Measurements from ENCODE around the gene PLA2G15. TPM values are rescaled to one million over a fixed set of nuclear protein-coding genes. Genes with fewer than 3 reads are reported as not detected.

Gene PLA2G15
- total and polyA plus RNA-seq, 2 experiments from 2014 or later = 24.8 to 36.2 TPM

DNA sequence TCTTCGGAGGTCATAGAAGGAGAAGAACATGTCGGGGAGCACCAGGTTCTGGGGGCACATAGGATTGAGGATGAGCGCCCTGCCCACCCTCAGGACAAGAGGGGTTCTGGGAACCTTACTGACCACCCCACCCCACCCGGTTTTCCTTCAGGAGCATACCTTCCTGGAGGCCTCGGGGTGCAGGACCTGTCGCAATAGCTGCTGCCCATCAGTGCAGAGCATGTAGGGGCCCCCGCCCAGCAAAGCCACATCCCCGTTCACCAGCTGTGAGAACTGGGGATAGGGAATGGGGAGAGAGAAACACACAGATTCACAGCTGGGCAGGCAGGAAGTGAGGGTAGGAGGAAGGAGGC is 11.4 kb upstream of the PLA2G15 start:
- Histone ChIP-seq H3K4me3 (no peak overlapping the region), H3K27me3 (replicated peaks; ENCODE audit: insufficient read depth) (no peaks in the 10 kb centered on the region), H3K9me3 (ENCODE audit: low read depth) (no peaks in the 10 kb centered on the region), H3K36me3 (ENCODE audit: low read depth) (no peaks in the 10 kb centered on the region), H3K4me2 (ENCODE audit: unreplicated experiment) (no peak overlapping the region), H3K27ac (no peak overlapping the region), H3K9me2 (ENCODE audit: insufficient read depth) (no peaks in the 10 kb centered on the region), H3K79me2 (ENCODE audit: insufficient read depth) (no peaks in the 10 kb centered on the region), H3K9ac (no peak overlapping the region), H3F3A (ENCODE audit: insufficient read depth) (no peaks in the 10 kb centered on the region), H3K4me1 (ENCODE audit: insufficient read depth) (0 out of 2 replicates have a peak, but pooled peaks cover 5% of the 10 kb centered on the region), H4K20me1 (ENCODE audit: insufficient read depth) (no peaks in the 10 kb centered on the region), H2AFZ (no peak overlapping the region)
- TF ChIP-seq EZH2phosphoT487 (IDR thresholded peaks at IDR 0.05; ENCODE audit: insufficient read depth, low read depth) (no peak), EZH2 (IDR thresholded peaks at IDR 0.05; ENCODE audit: insufficient read depth, poor library complexity, severe bottlenecking) (no peak)
- WGBS, 2 experiments (ENCODE audit: low coverage in 1 of 2, low lambda C conversion rate in 2 of 2, missing lambda C conversion rate in 2 of 2) = 78 to 81% methylated on average over 8 of the region's 8 CpGs
- no peak for DNase-seq
- in situ Hi-C loops (cut with MboI) = no loop called here

GRCh38 chr16:68234188-68235107 is 10.7 kb upstream of the PLA2G15 start:
- Histone ChIP-seq H4K20me1 (ENCODE audit: insufficient read depth) (no peaks in the 10 kb centered on the region), H3K36me3 (ENCODE audit: low read depth) (no peaks in the 10 kb centered on the region), H3F3A (ENCODE audit: insufficient read depth) (no peaks in the 10 kb centered on the region), H3K9ac (no peak overlapping the region), H3K79me2 (ENCODE audit: insufficient read depth) (no peaks in the 10 kb centered on the region), H3K4me1 (ENCODE audit: insufficient read depth) (0 out of 2 replicates have a peak, but pooled peaks cover 5% of the 10 kb centered on the region), H3K9me2 (ENCODE audit: insufficient read depth) (no peaks in the 10 kb centered on the region), H2AFZ (no peak overlapping the region), H3K27me3 (replicated peaks; ENCODE audit: insufficient read depth) (no peaks in the 10 kb centered on the region), H3K9me3 (ENCODE audit: low read depth) (no peaks in the 10 kb centered on the region), H3K4me2 (ENCODE audit: unreplicated experiment) (no peak overlapping the region), H3K27ac (no peak overlapping the region), H3K4me3 (no peak overlapping the region)
- TF ChIP-seq EZH2 (IDR thresholded peaks at IDR 0.05; ENCODE audit: insufficient read depth, poor library complexity, severe bottlenecking) (no peak), EZH2phosphoT487 (IDR thresholded peaks at IDR 0.05; ENCODE audit: insufficient read depth, low read depth) (no peak)
- WGBS, 2 experiments (ENCODE audit: low coverage in 1 of 2, low lambda C conversion rate in 2 of 2, missing lambda C conversion rate in 2 of 2) = 77 to 78% methylated on average over 12 to 13 of the region's 13 CpGs
- in situ Hi-C loops (cut with MboI) = no loop called here
- DNase-seq = no peak

- Histone ChIP-seq H3K79me2 (ENCODE audit: insufficient read depth) (no peaks in the 10 kb centered on the region), H3K4me3 (no peak overlapping the region), H3K9me2 (ENCODE audit: insufficient read depth) (no peaks in the 10 kb centered on the region), H3K27ac (no peak overlapping the region), H4K20me1 (ENCODE audit: insufficient read depth) (no peaks in the 10 kb centered on the region), H3K4me1 (ENCODE audit: insufficient read depth) (0 out of 2 replicates have a peak, but pooled peaks cover 5% of the 10 kb centered on the region), H3K4me2 (ENCODE audit: unreplicated experiment) (no peak overlapping the region), H3F3A (ENCODE audit: insufficient read depth) (no peaks in the 10 kb centered on the region), H3K9me3 (ENCODE audit: low read depth) (no peaks in the 10 kb centered on the region), H2AFZ (no peak overlapping the region), H3K27me3 (replicated peaks; ENCODE audit: insufficient read depth) (no peaks in the 10 kb centered on the region), H3K36me3 (ENCODE audit: low read depth) (no peaks in the 10 kb centered on the region), H3K9ac (no peak overlapping the region)
- 73 to 75% methylated on average over 69 to 73 of the region's 73 CpGs for WGBS, 2 experiments (ENCODE audit: low coverage in 1 of 2, low lambda C conversion rate in 2 of 2, missing lambda C conversion rate in 2 of 2)
- no peak for TF ChIP-seq EZH2phosphoT487 (IDR thresholded peaks at IDR 0.05; ENCODE audit: insufficient read depth, low read depth)
- no peak for TF ChIP-seq EZH2 (IDR thresholded peaks at IDR 0.05; ENCODE audit: insufficient read depth, poor library complexity, severe bottlenecking)
- DNase-seq = no peak
- in situ Hi-C loops (cut with MboI) = no loop called here
These were observed 9.9 kb upstream of the PLA2G15 start for GRCh38 chr16:68235108-68235886.

GRCh38 chr16:68235887-68236136 is 9.4 kb upstream of the PLA2G15 start, which contains the start of gene ESRP2:
TSS of gene ESRP2 (minus strand) at chr16:68236127. CDS start at chr16:68236045, 82 bp downstream.
- no peak for DNase-seq
- Histone ChIP-seq H3K9me2 (ENCODE audit: insufficient read depth) (no peaks in the 10 kb centered on the region), H4K20me1 (ENCODE audit: insufficient read depth) (no peaks in the 10 kb centered on the region), H3K9ac (peak within 1 kb of the TSS; percentile 78), H3K27ac (peak within 1 kb of the TSS; percentile 87), H3F3A (ENCODE audit: insufficient read depth) (no peaks in the 10 kb centered on the region), H3K79me2 (ENCODE audit: insufficient read depth) (no peaks in the 10 kb centered on the region), H2AFZ (peak within 1 kb of the TSS; percentile 74), H3K27me3 (replicated peaks; ENCODE audit: insufficient read depth) (no peaks in the 10 kb centered on the region), H3K36me3 (ENCODE audit: low read depth) (no peaks in the 10 kb centered on the region), H3K4me2 (ENCODE audit: unreplicated experiment) (peak within 1 kb of the TSS; percentile 62), H3K9me3 (ENCODE audit: low read depth) (no peaks in the 10 kb centered on the region), H3K4me1 (ENCODE audit: insufficient read depth) (0 out of 2 replicates have a peak, but pooled peaks cover 5% of the 10 kb centered on the region), H3K4me3 (peak within 1 kb of the TSS; percentile 72)
- TF ChIP-seq EZH2 (IDR thresholded peaks at IDR 0.05; ENCODE audit: insufficient read depth, poor library complexity, severe bottlenecking) (no peak), EZH2phosphoT487 (IDR thresholded peaks at IDR 0.05; ENCODE audit: insufficient read depth, low read depth) (no peak)
- in situ Hi-C loops (cut with MboI) = no loop called here
- 15% methylated on average over 35 of the region's 36 CpGs; no CpG with 5 or more reads in 1 of the 2 experiments for WGBS, 2 experiments (ENCODE audit: low coverage in 1 of 2, low lambda C conversion rate in 2 of 2, missing lambda C conversion rate in 2 of 2)

Data from GM23248 (cell line).